Cerebellar nuclear complex (tissue), 1 donor: ENCODE results near the gene CLN3.
"Not testable (repeated sequence)": the region's sequence is repeated elsewhere in the genome, so short reads cannot be mapped to it uniquely, and the experiment has no call there.

Experiments
- DNase-seq, 2 experiments: peaks; one replicate each; lab custom pipeline; 2025; lab: John Stamatoyannopoulos, UW

Gene CLN3

DNA sequence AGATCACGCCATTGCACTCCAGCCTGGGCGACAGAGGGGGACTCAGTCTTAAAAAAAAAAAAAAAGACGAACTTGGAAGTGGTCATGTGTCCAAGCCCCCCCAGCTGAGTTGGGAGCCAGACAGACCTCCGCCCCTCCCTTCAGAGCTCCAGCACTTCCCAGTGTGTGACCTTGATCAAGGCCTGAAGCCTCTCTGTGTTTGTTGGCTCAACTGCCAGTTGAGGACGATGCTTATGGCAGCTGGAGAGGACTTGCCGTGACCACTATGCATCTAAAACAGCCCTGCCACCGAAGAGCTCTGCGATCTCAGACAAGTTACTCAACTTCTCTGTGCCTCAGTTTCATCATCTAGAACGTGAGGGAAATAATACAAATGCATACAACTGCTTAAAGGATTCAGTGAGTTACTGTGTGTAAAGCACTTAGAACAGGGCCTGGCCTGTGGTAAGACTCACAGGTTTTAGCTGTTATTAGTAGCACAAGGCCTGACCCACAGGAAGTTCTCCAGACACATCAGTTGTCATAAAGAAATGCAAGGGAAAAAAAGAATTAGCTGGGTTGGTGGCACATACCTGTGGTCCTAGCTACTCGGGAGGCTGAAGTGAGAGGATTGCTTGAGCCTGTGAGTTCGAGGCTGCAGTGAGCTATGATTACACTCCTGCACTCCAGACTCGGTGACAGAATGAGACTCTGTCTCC lies 21.8 kb upstream of the CLN3 start:
- no peak for DNase-seq

DNA sequence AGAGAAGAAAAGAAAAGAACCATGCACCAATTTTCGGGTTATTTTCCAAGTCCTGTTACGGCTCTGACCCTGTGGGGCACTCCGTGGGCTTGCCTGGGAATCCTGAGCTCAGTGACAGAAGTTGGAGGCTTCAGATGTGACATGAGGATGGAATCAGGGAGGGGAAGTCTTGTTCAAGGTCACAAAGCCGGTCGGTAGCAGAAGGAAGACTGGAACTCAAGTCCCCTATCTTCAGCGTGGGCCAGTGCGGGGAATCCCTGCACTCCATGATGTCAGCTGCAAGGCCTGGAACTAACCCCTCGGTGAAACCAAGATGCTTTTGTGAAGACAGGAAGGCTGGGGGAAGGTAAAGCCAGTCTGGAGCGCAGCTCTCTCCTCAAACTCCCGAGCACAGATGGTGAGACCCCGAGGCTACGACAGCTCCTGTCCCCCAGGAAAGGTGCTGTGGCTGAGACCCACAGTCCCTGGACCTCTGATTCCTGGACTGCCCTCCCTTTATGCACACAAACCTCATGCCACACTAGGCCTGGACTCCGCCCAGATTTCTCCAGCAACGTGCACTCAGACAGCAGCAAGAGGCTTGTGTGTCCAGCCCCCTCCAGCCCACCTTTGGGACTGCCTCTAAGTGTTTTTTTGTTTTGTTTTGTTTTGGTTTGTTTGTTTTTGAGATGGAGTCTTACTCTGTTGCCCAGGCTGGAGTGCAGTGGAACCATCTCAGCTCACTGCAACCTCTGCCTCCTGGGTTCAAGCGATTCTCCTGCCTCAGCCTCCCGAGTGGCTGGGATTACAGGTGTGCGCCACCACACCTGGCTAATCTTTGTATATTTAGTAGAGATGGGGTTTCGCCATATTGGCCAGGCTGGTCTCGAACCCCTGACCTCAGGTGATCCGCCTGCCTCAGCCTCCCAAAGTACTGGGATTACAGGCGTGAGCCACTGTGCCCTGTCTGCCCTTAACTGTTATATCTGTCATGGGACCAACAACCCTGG lies 20.2 kb upstream of the CLN3 start:
- DNase-seq: no peak

DNA sequence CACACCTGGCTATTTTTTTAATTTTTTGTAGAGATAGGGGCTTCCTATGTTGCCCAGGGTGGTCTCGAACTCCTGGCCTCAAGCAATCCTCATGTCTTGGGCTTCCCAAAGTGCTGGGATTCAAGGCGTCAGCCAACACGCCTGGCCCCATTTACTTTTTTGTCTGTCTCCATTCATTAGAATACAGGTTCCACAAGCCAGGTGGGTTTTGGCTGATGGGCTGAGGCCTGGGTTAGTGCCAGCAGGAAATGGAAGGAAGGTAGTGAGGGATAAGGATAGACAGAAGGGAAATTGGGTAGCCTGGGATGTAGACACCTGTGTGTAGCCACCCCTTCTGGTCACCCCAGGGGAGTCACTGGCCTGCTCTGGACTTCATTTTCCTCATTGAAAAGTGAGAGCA lies 19.2 kb upstream of the CLN3 start:
- DNase-seq: no peak

GRCh38 chr16:28505489-28506137 lies 13.7 kb upstream of the CLN3 start:
- DNase-seq: no peak

DNA sequence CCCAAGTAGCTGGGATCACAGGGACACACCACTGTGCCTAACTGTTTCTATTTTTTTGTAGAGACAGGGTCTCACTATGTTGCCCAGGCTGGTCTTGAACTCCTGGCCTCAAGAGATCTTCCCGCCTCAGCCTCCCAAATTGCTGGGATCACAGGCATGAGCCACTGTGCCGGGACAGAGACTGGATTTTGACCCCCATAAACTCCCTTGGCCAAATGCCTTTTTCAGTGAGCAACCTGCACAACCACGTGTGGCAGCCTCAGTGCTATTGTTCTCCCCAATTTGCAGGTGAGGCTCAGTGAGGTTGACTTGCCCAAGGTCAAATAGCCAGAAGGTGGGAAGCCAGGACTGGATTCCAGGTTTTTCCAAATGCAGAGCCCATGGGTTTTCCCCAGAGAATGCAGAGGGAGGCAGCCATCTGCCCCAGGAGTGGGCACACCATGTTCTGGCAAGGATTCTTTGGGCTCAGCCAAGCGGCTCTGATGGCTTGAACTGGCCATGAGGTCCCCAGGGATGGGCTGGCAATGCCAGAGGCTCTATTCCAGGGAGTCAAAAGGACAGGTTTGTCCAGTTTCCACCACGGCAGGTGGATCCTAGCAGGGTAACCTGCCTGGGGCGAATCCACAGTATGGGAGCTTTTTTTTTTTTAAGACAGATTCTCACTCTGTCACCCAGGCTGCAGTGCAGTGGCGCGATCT lies 13.0 kb upstream of the CLN3 start:
- no peak for DNase-seq

GRCh38 chr16:28503470-28504259 lies 11.8 kb upstream of the CLN3 start:
- no peak for DNase-seq

- DNase-seq: no peak
Measured at GRCh38 chr16:28502290-28502689, 10.4 kb upstream of the CLN3 start.

DNA sequence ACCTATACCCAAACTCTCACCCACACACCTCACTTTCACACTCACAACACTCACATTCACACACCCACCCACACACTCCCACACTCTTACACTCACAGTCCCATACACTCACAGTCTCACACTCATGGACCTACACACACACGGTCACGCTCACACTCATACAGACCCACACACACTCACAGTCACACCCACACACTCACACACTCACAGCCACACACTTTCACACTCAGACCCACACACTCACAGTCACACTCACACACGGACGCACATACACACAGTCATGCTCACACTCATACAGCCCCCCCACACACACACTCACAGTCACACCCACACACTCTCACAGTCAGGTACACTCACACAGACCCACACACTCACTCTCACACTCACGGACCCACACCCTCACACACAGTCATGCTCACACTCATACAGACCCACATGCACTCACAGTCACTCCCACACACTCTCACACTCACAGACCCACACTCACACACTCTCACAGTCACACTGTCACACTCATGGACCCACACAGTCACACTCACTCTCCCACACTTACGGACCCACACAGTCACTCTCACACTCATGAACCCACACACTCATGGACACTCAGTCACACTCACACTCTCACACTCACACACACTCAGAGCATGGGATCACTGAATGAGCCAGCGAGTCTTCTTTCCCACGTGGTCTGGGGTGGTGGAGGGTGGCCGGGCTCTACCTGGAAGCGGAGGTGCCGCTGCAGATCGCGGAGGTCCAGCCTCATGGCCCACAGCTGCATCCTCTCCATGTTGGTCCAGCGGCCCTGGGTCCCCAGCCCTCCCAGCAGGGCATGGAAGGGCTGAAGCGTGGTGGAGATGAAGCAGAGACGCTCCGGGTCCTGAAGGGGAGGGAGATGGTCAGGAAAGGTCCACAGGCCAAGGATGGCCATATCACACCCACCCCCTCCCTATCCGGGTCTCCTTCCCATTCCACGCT lies 9.7 kb upstream of the CLN3 start:
- no peak for DNase-seq

- not testable (repeated sequence) for DNase-seq
Measured at GRCh38 chr16:28500476-28501180, 8.8 kb upstream of the CLN3 start.

- DNase-seq: no peak
Measured at GRCh38 chr16:28499854-28500253, 8.0 kb upstream of the CLN3 start.

DNA sequence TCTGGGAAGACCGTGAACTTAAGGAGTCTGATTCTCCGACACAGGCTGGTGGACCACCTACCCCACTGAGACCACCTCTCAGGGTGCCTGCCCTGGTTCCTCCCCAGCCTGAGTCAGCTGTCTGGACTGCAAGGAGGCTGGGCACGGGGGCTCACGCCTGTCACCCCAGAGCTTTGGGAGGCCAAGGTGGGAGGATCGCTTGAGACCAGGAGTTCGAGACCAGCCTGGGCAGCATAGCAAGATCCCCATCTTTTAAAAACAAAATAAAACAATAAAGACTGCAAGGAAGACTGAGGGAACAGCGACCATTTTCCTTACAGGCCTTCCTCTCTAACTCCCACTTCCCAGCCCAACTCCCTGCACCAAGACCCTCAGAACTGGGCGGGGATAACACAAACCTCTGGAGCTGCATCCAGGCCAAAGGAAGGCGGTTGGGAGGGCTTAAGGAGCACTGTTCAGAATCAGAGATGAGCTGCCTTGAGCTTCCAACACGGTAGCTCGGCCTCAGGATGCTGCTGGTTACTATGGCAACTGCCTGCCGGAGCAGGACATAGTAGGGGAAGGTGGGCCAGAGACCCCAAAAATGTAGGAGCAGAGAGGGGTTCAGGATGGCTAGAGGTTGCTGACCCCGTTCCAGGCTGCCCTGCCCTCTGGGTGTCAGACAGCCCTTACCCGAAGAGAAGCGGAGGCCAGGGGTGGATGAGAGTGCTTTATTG lies 7.0 kb upstream of the CLN3 start:
- DNase-seq: no peak

DNA sequence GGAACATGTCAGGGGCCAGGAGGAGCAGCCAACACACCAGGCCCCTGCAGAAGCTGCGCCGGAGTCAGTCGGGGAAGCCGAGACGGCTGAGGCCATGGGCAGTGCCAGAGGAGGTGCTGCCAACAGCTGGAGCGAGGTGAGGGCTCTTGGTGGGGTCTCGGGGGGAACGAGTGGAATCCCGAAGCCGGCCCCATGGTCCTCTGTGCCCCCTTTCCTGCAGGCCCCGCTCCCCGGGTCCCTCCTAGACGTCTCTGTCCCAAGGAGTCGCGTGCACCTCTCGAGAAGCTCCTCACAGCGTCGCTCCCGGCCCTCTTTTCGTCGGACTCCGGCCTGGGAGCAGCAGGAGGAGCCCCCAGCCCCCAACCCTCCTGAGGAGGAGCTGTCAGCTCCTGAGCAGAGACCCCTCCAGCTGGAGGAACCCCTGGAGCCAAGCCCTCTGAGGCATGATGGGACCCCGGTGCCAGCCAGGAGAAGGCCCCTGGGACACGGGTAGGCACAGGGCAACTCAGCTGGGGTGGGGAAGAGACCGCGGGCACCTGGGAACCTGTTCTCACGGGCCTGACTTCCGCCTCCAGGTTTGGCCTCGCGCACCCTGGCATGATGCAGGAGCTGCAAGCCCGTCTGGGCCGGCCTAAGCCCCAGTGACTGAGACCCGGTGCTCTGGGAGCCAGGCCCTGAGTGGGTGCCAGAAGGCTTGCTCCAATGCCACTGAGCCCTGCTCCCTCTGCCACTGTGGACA lies 6.2 kb upstream of the CLN3 start:
- DNase-seq: no peak

- DNase-seq: no peak
Measured at GRCh38 chr16:28497386-28497785, 5.5 kb upstream of the CLN3 start.

DNA sequence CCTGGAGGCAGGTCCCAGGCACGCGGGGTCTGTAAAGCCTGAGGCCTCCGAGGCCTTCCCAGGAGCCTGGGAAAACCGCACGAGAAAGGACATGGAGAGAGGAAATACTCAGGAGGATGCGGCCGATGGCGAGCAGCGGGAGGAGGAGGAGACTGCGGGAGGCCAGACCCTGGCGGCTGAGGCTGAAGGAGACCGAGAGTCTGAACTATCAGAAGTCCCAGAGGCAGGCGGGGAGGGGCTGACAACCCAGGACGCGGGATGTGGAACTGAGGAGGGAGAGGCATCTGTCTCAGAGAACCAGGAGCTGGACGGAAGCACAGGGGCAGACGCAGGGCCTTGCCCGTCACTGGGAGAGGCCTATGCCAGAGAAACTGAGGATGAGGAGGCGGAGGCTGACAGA lies 5.0 kb upstream of the CLN3 start:
- DNase-seq: no peak

GRCh38 chr16:28495795-28496749 lies 4.2 kb upstream of the CLN3 start:
- no peak for DNase-seq

DNA sequence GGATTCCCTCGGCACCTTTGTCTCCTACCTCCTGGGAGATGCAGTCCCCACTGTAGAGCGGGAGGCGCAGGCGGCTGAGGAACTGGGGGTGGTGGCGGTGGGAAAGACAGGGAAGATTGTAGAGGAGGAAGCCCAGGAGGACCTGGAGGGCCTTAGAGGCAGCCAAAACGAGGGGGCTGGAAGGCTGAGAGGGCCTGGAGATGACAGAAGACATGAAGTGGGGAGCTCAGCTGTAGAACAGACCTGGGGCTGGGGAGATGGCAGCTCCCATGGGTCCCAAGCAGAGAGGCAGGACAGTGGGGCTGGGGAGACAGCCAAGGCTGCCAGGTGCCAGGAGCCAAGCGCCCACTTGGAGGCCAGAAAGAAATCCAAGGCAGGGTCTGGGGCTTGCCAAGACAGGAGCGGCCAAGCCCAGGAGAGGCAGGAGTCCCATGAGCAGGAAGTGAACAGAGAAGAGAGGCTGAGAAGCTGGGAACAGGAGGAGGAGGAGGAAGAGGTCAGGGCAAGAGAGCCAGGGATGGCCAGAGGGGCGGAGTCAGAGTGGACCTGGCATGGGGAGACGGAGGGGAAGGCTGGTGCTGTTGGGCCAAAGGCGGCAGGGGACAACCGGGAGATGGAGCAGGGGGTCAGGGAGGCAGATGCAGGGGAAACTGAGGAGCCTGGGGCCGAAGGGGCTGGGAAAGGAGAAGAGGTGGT lies 3.4 kb upstream of the CLN3 start:
- no peak for DNase-seq
